IgD-negative memory B cell (primary cell): ENCODE results near the gene ZDHHC14. TPM values are rescaled to one million over a fixed set of nuclear protein-coding genes. Genes with fewer than 3 reads are reported as not detected.
A peak's percentile ranks its signal among the peaks of the same experiment; 100 is the strongest.

Experiments used
- H3K27ac Mint-ChIP-seq, 3 donors: one replicate each; pipeline ENCODE4 v1.8.0; 2020 to 2022; ENCODE audit warnings: mild to moderate bottlenecking in 3 of 3, mixed read lengths in 3 of 3, moderate library complexity in 1 of 3
- H3K27me3 Mint-ChIP-seq: one replicate; pipeline ENCODE4 v1.8.0; 2021; ENCODE audit warnings: mixed read lengths
- H3K36me3 Mint-ChIP-seq: one replicate; pipeline ENCODE4 v1.8.0; 2020; ENCODE audit warnings: mild to moderate bottlenecking, mixed read lengths
- H3K4me1 Mint-ChIP-seq, 3 donors: one replicate each; pipeline ENCODE4 v1.8.0; 2020 to 2022; ENCODE audit warnings: mixed read lengths in 3 of 3, mild to moderate bottlenecking in 1 of 3
- H3K4me3 Mint-ChIP-seq, 4 donors: one replicate each; pipeline ENCODE4 v1.8.0; 2020 to 2022; ENCODE audit warnings: mild to moderate bottlenecking in 4 of 4, mixed read lengths in 4 of 4, moderate library complexity in 3 of 4
- H3K9me3 Mint-ChIP-seq, 3 donors: one replicate each; pipeline ENCODE4 v1.8.0; 2020 to 2021; ENCODE audit warnings: mixed read lengths in 3 of 3, mild to moderate bottlenecking in 1 of 3
- polyA plus RNA-seq: library from polyadenylated mRNA; unstranded; fragments of 300-500 nt; fragmentation: Illumina TruSeq; gene quantifications from one replicate; pipeline ENCODE4 v1.2.3, GENCODE V29; 2021

ZDHHC14 gene
- polyA plus RNA-seq, 1 donor from 2014 or later = 13.5 TPM

GRCh38 chr6:157541618-157542413, 160.8 kb downstream of the ZDHHC14 start:
- Mint-ChIP-seq H3K27ac (peak overlapping the region; percentile 45 to 55 (median 46)), H3K9me3 (peaks cover 0 to 3% (median 0%) of the 10 kb centered on the region in 3 donors), H3K27me3 (no peaks in the 10 kb centered on the region), H3K4me3 (peak overlapping the region in 1 of 4 donors; percentile 75), H3K4me1 (peaks cover 35 to 53% (median 46%) of the 10 kb centered on the region in 3 donors), H3K36me3 (peaks cover 9% of the 10 kb centered on the region)

GRCh38 chr6:157542414-157543160, 161.6 kb downstream of the ZDHHC14 start:
- Mint-ChIP-seq H3K4me1 (peaks cover 32 to 47% (median 40%) of the 10 kb centered on the region in 3 donors), H3K4me3 (peak overlapping the region in 1 of 4 donors; percentile 60), H3K9me3 (peaks cover 0 to 3% (median 0%) of the 10 kb centered on the region in 3 donors), H3K36me3 (peaks cover 9% of the 10 kb centered on the region), H3K27me3 (no peaks in the 10 kb centered on the region), H3K27ac (peak overlapping the region in 2 of 3 donors; percentile 45 to 73)

GRCh38 chr6:157546321-157546720, 165.3 kb downstream of the ZDHHC14 start:
- Mint-ChIP-seq H3K27ac (no peak overlapping the region), H3K27me3 (peaks cover 1% of the 10 kb centered on the region), H3K4me1 (peaks cover 29 to 42% (median 39%) of the 10 kb centered on the region in 3 donors), H3K9me3 (peaks cover 0 to 6% (median 0%) of the 10 kb centered on the region in 3 donors), H3K4me3 (no peak overlapping the region), H3K36me3 (peaks cover 9% of the 10 kb centered on the region)

GRCh38 chr6:157547112-157547511, 166.1 kb downstream of the ZDHHC14 start:
- Mint-ChIP-seq H3K27me3 (peaks cover 1% of the 10 kb centered on the region), H3K4me3 (no peak overlapping the region), H3K36me3 (peaks cover 9% of the 10 kb centered on the region), H3K4me1 (peaks cover 29 to 41% (median 36%) of the 10 kb centered on the region in 3 donors), H3K27ac (peak overlapping the region in 1 of 3 donors; percentile 3), H3K9me3 (peaks cover 0 to 6% (median 0%) of the 10 kb centered on the region in 3 donors)

- peaks cover 0 to 5% (median 0%) of the 10 kb centered on the region in 3 donors for H3K9me3 Mint-ChIP-seq
- peak overlapping the region; percentile 5 to 90 (median 64) for H3K4me3 Mint-ChIP-seq
- peak overlapping the region; percentile 33 to 88 (median 73) for H3K27ac Mint-ChIP-seq
- peaks cover 8% of the 10 kb centered on the region for H3K36me3 Mint-ChIP-seq
- H3K27me3 Mint-ChIP-seq = peaks cover 1% of the 10 kb centered on the region
- H3K4me1 Mint-ChIP-seq = peaks cover 32 to 40% (median 34%) of the 10 kb centered on the region in 3 donors
Measured at GRCh38 chr6:157548635-157549467, 167.9 kb downstream of the ZDHHC14 start.

- Mint-ChIP-seq H3K36me3 (peaks cover 8% of the 10 kb centered on the region), H3K4me3 (peak overlapping the region; percentile 5 to 90 (median 64)), H3K27me3 (peaks cover 1% of the 10 kb centered on the region), H3K4me1 (peaks cover 32 to 40% (median 34%) of the 10 kb centered on the region in 3 donors), H3K9me3 (peaks cover 0 to 5% (median 0%) of the 10 kb centered on the region in 3 donors), H3K27ac (peak overlapping the region; percentile 33 to 88 (median 73))
Measured at GRCh38 chr6:157549468-157549745, 168.4 kb downstream of the ZDHHC14 start.

- H3K27ac Mint-ChIP-seq = peak overlapping the region in 2 of 3 donors; percentile 46 to 73
- H3K4me1 Mint-ChIP-seq = peaks cover 34 to 38% (median 37%) of the 10 kb centered on the region in 3 donors
- H3K36me3 Mint-ChIP-seq = peaks cover 3% of the 10 kb centered on the region
- peaks cover 0 to 5% (median 0%) of the 10 kb centered on the region in 3 donors for H3K9me3 Mint-ChIP-seq
- H3K4me3 Mint-ChIP-seq = peak overlapping the region in 3 of 4 donors; percentile 5 to 90 (median 87)
- peaks cover 1% of the 10 kb centered on the region for H3K27me3 Mint-ChIP-seq
Measured at GRCh38 chr6:157550114-157550989, 169.4 kb downstream of the ZDHHC14 start.

- H3K27ac Mint-ChIP-seq = no peak overlapping the region
Measured at GRCh38 chr6:157551041-157551832, 170.2 kb downstream of the ZDHHC14 start.

GRCh38 chr6:157552081-157552747, 171.2 kb downstream of the ZDHHC14 start:
- Mint-ChIP-seq H3K4me1 (peaks cover 33 to 51% (median 48%) of the 10 kb centered on the region in 3 donors), H3K4me3 (peak overlapping the region in 1 of 4 donors; percentile 76), H3K9me3 (peaks cover 0 to 3% (median 0%) of the 10 kb centered on the region in 3 donors), H3K27me3 (peaks cover 1% of the 10 kb centered on the region), H3K27ac (peak overlapping the region in 1 of 3 donors; percentile 59), H3K36me3 (peaks cover 5% of the 10 kb centered on the region)

More at GRCh38 chr6:157551041-157551832, 170.2 kb downstream of the ZDHHC14 start:
- H3K36me3 Mint-ChIP-seq = peaks cover 3% of the 10 kb centered on the region
- peaks cover 1% of the 10 kb centered on the region for H3K27me3 Mint-ChIP-seq
- H3K4me1 Mint-ChIP-seq = peaks cover 29 to 42% (median 41%) of the 10 kb centered on the region in 3 donors
- peaks cover 0 to 3% (median 0%) of the 10 kb centered on the region in 3 donors for H3K9me3 Mint-ChIP-seq
- no peak overlapping the region for H3K4me3 Mint-ChIP-seq

GRCh38 chr6:157552820-157553485, 172.0 kb downstream of the ZDHHC14 start:
- H3K36me3 Mint-ChIP-seq = peaks cover 5% of the 10 kb centered on the region
- peak overlapping the region in 1 of 4 donors; percentile 21 for H3K4me3 Mint-ChIP-seq
- H3K27me3 Mint-ChIP-seq = peaks cover 1% of the 10 kb centered on the region
- H3K4me1 Mint-ChIP-seq = peaks cover 40 to 57% (median 56%) of the 10 kb centered on the region in 3 donors
- H3K9me3 Mint-ChIP-seq = peaks cover 0 to 3% (median 0%) of the 10 kb centered on the region in 3 donors
- H3K27ac Mint-ChIP-seq = peak overlapping the region in 2 of 3 donors; percentile 59 to 83

- H3K4me1 Mint-ChIP-seq = peaks cover 41 to 67% (median 61%) of the 10 kb centered on the region in 3 donors
Measured at GRCh38 chr6:157554747-157555146, 173.8 kb downstream of the ZDHHC14 start.

More at GRCh38 chr6:157554747-157555146, 173.8 kb downstream of the ZDHHC14 start:
- no peaks in the 10 kb centered on the region for H3K9me3 Mint-ChIP-seq
- no peak overlapping the region for H3K4me3 Mint-ChIP-seq
- H3K36me3 Mint-ChIP-seq = peaks cover 10% of the 10 kb centered on the region
- no peak overlapping the region for H3K27ac Mint-ChIP-seq
- peaks cover 1% of the 10 kb centered on the region for H3K27me3 Mint-ChIP-seq
